CD4-positive, alpha-beta T cell treated with Interleukin-2 at 100 ng/mL for 4 hours (primary cell): Measurements from ENCODE around the gene TMEM59L.
A peak's percentile ranks its signal among the peaks of the same experiment; 100 is the strongest.
"Not testable (repeated sequence)": the region's sequence is repeated elsewhere in the genome, so short reads cannot be mapped to it uniquely, and the experiment has no call there.

Experiments
- DNase-seq: peaks from one replicate; pipeline ENCODE4 v3.0.0-alpha.2; 2020; ENCODE audit warnings: low spot score

TMEM59L gene

GRCh38 chr19:18594096-18594823 lies 18.4 kb upstream of the TMEM59L start:
- peak; percentile 72 for DNase-seq

- DNase-seq: no peak
Observed at GRCh38 chr19:18594824-18595373, 17.8 kb upstream of the TMEM59L start.

GRCh38 chr19:18595475-18595874 lies 17.2 kb upstream of the TMEM59L start:
- no peak for DNase-seq

- no peak for DNase-seq
Observed at GRCh38 chr19:18596752-18597157, 15.9 kb upstream of the TMEM59L start.

- DNase-seq: no peak
Observed at GRCh38 chr19:18597809-18598660, 14.6 kb upstream of the TMEM59L start.

GRCh38 chr19:18599485-18599884 lies 13.2 kb upstream of the TMEM59L start:
- DNase-seq: no peak

GRCh38 chr19:18600692-18601397 lies 11.8 kb upstream of the TMEM59L start:
- DNase-seq: not testable (repeated sequence)

GRCh38 chr19:18601875-18602274 lies 10.8 kb upstream of the TMEM59L start:
- DNase-seq: no peak

GRCh38 chr19:18603255-18603957 lies 9.3 kb upstream of the TMEM59L start:
- DNase-seq: no peak

GRCh38 chr19:18603958-18604819 lies 8.5 kb upstream of the TMEM59L start:
- no peak for DNase-seq

- no peak for DNase-seq
Observed at GRCh38 chr19:18604820-18605159, 7.9 kb upstream of the TMEM59L start.

GRCh38 chr19:18605196-18605545 lies 7.5 kb upstream of the TMEM59L start:
- no peak for DNase-seq

- no peak for DNase-seq
Observed at GRCh38 chr19:18605546-18606280, 7.0 kb upstream of the TMEM59L start.

- DNase-seq: no peak
Observed at GRCh38 chr19:18606281-18607225, 6.1 kb upstream of the TMEM59L start, which contains the start of gene CRLF1. TSS of gene CRLF1 (minus strand) at chr19:18606799. CDS start at chr19:18606656, 143 bp downstream.

GRCh38 chr19:18607226-18608101 lies 5.2 kb upstream of the TMEM59L start:
- no peak for DNase-seq

- DNase-seq: no peak
Observed at GRCh38 chr19:18608102-18608804, 4.4 kb upstream of the TMEM59L start.
